Omental fat pad (tissue), 4 donors: ENCODE data around the gene CHST9. TPM values are rescaled to one million over a fixed set of nuclear protein-coding genes. Genes with fewer than 3 reads are reported as not detected.

ENCODE experiments used
- ATAC-seq: fragments of 150-250 bp; one replicate; pipeline ENCODE4 v1.9.1; 2016; ENCODE audit warnings: mild to moderate bottlenecking, moderate library complexity; ENCODE audit not compliant: low FRiP score
- DNase-seq: peaks from one replicate; pipeline ENCODE4 v3.0.0-alpha.2; 2019; ENCODE audit warnings: low spot score
- CTCF ChIP-seq, 3 donors: fragments of 450-650 bp; IDR thresholded peaks; one replicate each; pipeline ENCODE4 v1.5.1; 2016 to 2017; ENCODE audit warnings: antibody characterized with exemption in 3 of 3, mild to moderate bottlenecking in 3 of 3, moderate library complexity in 2 of 3
- total RNA-seq, 4 donors: library from RNA; depleted of rRNA; stranded (reverse); fragments of >200 nt; gene quantifications; one replicate each; pipeline ENCODE4 v1.1.0, GENCODE V29; 2016

Gene CHST9
- total RNA-seq, 4 donors from 2014 or later: under 0.01 TPM; not detected in 3

GRCh38 chr18:27061488-27062095 lies 123.5 kb downstream of the CHST9 start:
- no peak for TF ChIP-seq CTCF (IDR thresholded peaks at IDR 0.05)
- DNase-seq (no peak), ATAC-seq (no peak)

- DNase-seq (no peak), ATAC-seq (peak; percentile 94)
- TF ChIP-seq CTCF (IDR thresholded peaks at IDR 0.05): no peak
Observed at GRCh38 chr18:27057519-27058234, 127.4 kb downstream of the CHST9 start.

DNA sequence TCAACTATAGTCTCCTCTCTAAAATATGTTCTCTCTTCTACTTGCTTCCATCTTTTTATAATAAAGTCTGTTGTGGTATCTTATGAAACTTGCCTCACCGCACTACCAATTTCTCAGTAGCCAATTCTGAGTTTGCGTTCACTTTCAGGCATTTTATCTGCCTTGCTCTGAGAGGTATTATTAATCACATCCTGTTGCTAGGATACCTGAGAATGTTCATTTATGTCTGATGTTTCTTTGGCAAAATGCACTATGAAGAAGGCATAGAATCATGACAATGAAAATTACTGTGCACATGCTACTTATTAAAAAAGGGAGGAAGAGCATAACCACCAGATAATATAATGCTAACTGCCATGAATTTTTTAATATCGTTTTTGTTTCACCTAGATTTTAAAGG lies 130.2 kb downstream of the CHST9 start:
- TF ChIP-seq CTCF (IDR thresholded peaks at IDR 0.05): no peak
- ATAC-seq (no peak), DNase-seq (no peak)

GRCh38 chr18:27049969-27050368 lies 135.1 kb downstream of the CHST9 start:
- TF ChIP-seq CTCF (IDR thresholded peaks at IDR 0.05): no peak
- no peak for DNase-seq
- ATAC-seq: peak; percentile 37

DNA sequence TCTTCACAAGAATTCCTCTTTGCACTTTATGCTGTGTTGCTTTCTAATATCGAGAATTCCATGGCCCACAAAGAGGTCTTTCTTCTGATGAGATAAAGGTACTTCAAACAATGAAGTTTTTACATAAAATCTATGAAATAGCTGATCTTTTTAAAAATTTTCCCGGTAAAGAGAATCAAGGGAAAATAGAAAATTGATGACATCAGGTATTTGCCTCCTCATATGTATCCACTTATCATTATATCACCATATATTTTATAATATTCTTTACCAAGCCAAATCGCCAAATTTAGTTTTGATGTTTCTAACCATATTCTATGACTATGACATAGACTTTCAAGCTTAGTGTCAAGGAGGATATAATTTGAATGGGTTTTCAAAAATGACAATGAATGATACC lies 139.8 kb downstream of the CHST9 start:
- ATAC-seq (no peak), DNase-seq (no peak)
- TF ChIP-seq CTCF (IDR thresholded peaks at IDR 0.05): no peak

DNA sequence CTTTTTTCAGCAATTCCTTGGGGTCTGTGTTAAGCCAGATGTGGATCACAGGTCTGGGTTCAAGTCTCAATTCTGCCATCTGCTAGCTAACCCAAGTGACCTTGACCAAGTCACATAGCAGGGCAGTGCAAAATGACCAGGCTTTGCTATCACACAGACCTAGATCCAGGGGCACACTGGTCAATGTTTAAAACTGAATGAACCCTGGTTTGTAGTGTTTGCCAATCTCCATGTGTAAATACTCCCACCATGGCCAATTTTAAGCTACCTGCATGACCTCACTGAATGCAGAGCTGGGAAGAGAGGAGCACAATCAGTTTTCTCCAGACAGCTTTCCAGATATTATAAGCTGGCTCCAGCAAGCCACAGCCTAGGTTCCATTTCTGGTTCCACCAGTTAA lies 142.9 kb downstream of the CHST9 start:
- TF ChIP-seq CTCF (IDR thresholded peaks at IDR 0.05): no peak
- ATAC-seq: no peak
- DNase-seq: no peak

- no peak for ATAC-seq
- DNase-seq: no peak
- no peak for TF ChIP-seq CTCF (IDR thresholded peaks at IDR 0.05)
Observed at GRCh38 chr18:27040796-27041195, 144.3 kb downstream of the CHST9 start.
